SU-DHL-6 (cell line): ENCODE measurements around the gene SGK1.
"Not testable (repeated sequence)": the region's sequence is repeated elsewhere in the genome, so short reads cannot be mapped to it uniquely, and the experiment has no call there.

Experiments
- CTCF ChIP-seq: fragments of 200-600 bp; sonication (generic); IDR thresholded peaks from one replicate; pipeline ENCODE4 v1.5.1; 2017; ENCODE audit warnings: antibody characterized with exemption, mild to moderate bottlenecking, low read length, moderate library complexity; ENCODE audit not compliant: insufficient read depth, poor library complexity, severe bottlenecking
- EZH2phosphoT487 ChIP-seq: fragments of 200-600 bp; sonication (generic), shearing (Covaris generic); conservative IDR thresholded peaks from 2 replicates; pipeline ENCODE4 v1.6.1; 2018; ENCODE audit warnings: mild to moderate bottlenecking, antibody characterized with exemption, low read length, moderate library complexity, mixed read lengths

GRCh38 chr6:134255280-134255679 lies 62.6 kb downstream of the SGK1 start:
- TF ChIP-seq CTCF, EZH2phosphoT487: not testable (repeated sequence)
